Body of pancreas (tissue), 4 donors: Measurements from ENCODE around the gene ROPN1.
"Not testable (repeated sequence)": the region's sequence is repeated elsewhere in the genome, so short reads cannot be mapped to it uniquely, and the experiment has no call there.

ENCODE experiments used
- CTCF ChIP-seq, 7 experiments: fragments of 450-650 bp in 4 of 7; fragments of 200-600 bp in 3 of 7; sonication (generic) in 3 of 7; IDR thresholded peaks; one replicate each; pipeline ENCODE4 v1.5.1; 2016 to 2019; ENCODE audit warnings: antibody characterized with exemption in 7 of 7
- POLR2A ChIP-seq, 3 donors: fragments of 450-650 bp; IDR thresholded peaks; one replicate each; pipeline ENCODE4 v1.6.1; 2016; ENCODE audit warnings: antibody characterized with exemption in 3 of 3, mild to moderate bottlenecking in 2 of 3

GRCh38 chr3:123991730-123992588 lies at the start of gene ROPN1:
- TF ChIP-seq CTCF, POLR2A (IDR thresholded peaks at IDR 0.05): not testable (repeated sequence)
